BE2C (cell line): Measurements from ENCODE around the gene C1GALT1.
"Not testable (repeated sequence)": the region's sequence is repeated elsewhere in the genome, so short reads cannot be mapped to it uniquely, and the experiment has no call there.

Source experiments
- DNase-seq: peaks from one replicate; pipeline ENCODE4 v3.0.0-alpha.2; 2020
- H3K27me3 ChIP-seq: fragments of 250-450 bp; sonication (Bioruptor Pico); 2 replicates; pipeline ENCODE4 v1.5.1; 2020; ENCODE audit warnings: mild to moderate bottlenecking
- H3K36me3 ChIP-seq: fragments of 250-450 bp; sonication (Bioruptor Pico); 2 replicates; pipeline ENCODE4 v1.5.1; 2020; ENCODE audit warnings: mild to moderate bottlenecking
- H3K4me1 ChIP-seq: fragments of 250-450 bp; sonication (Bioruptor Pico); 2 replicates; pipeline ENCODE4 v1.5.1; 2020
- H3K4me3 ChIP-seq: 2 replicates; pipeline ENCODE4 v1.5.1; 2011; ENCODE audit warnings: low read depth, low read length
- H3K9me3 ChIP-seq: fragments of 250-450 bp; sonication (Bioruptor Pico); 2 replicates; pipeline ENCODE4 v1.5.1; 2020
- TF ChIP-seq, protein P1 (sequence below): IDR thresholded peaks from 2 replicates; pipeline ENCODE4 v1.5.1; 2012; ENCODE audit warnings: mild to moderate bottlenecking, low read depth, low read length

Gene C1GALT1

DNA sequence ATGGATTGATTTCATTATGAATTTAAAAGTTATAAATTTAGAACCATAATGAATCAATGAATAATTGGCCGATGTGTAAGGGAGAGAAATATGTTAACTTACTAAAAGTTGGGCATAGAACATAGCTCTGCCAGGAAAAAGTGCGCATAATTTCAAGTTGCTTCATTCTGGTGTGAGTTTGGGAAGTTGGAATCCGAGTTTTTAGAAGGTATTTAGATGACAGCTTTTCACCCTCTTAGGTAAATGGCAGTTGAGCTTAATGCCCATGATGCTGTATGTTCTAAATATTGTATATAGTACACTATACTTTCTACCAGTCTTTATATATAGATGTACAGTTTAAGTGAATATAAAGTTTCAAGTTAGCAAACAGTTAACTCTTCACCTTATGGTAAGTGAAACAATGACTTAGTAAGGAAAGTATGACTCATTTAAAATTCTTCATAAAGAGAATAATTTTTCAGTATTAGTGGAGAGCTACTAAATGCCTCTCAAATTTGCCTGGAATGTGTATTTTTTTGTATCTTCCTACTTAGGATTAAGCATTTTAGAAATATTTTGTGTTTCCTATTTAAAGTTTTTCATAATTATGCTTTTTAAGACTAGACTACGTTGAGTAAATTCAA lies 1.6 kb downstream of the C1GALT1 start:
- DNase-seq: no peak
- Histone ChIP-seq H3K4me1 (peaks cover 5% of the 10 kb centered on the region; the same call in 1 of the 2 replicates), H3K9me3 (no peaks in the 10 kb centered on the region)

GRCh38 chr7:7185371-7185989 lies 3.1 kb downstream of the C1GALT1 start:
- H3K36me3 ChIP-seq: no peaks in the 10 kb centered on the region
- peaks cover 5% of the 10 kb centered on the region; the same call in 1 of the 2 replicates for H3K4me1 ChIP-seq
- no peaks in the 10 kb centered on the region for H3K27me3 ChIP-seq
- no peak for DNase-seq
- TF ChIP-seq, protein P1, sequence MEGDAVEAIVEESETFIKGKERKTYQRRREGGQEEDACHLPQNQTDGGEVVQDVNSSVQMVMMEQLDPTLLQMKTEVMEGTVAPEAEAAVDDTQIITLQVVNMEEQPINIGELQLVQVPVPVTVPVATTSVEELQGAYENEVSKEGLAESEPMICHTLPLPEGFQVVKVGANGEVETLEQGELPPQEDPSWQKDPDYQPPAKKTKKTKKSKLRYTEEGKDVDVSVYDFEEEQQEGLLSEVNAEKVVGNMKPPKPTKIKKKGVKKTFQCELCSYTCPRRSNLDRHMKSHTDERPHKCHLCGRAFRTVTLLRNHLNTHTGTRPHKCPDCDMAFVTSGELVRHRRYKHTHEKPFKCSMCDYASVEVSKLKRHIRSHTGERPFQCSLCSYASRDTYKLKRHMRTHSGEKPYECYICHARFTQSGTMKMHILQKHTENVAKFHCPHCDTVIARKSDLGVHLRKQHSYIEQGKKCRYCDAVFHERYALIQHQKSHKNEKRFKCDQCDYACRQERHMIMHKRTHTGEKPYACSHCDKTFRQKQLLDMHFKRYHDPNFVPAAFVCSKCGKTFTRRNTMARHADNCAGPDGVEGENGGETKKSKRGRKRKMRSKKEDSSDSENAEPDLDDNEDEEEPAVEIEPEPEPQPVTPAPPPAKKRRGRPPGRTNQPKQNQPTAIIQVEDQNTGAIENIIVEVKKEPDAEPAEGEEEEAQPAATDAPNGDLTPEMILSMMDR: no peak
- no peaks in the 10 kb centered on the region for H3K9me3 ChIP-seq
- H3K4me3 ChIP-seq: no peak overlapping the region

More for the DNA sequence above, 1.6 kb downstream of the C1GALT1 start:
- peak overlapping the region; percentile 86; the same call in 1 of the 2 replicates for H3K4me3 ChIP-seq
- H3K36me3 ChIP-seq: no peaks in the 10 kb centered on the region
- H3K27me3 ChIP-seq: no peaks in the 10 kb centered on the region
- TF ChIP-seq, protein P1: no peak

DNA sequence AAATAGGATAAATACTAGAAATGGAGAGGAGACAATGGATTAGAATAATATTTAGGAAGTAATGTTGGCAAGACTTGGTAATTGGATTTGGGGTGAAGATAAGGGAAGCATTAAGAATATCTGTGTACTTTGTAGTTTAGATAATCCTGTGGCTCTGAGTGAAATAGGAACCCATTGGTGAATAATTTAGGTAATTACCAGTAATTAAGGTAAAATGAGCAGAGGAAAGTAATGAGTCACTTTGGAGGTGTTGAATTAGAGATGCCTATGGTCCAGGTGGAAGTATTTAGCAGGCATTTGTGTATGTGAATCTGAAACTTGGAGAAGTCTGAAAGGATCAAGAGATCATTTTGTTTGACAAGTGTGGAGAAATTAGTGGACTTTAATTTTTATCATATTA lies 5.7 kb downstream of the C1GALT1 start:
- H3K36me3 ChIP-seq: no peaks in the 10 kb centered on the region
- no peaks in the 10 kb centered on the region for H3K27me3 ChIP-seq
- 0 out of 2 replicates have a peak, but pooled peaks cover 2% of the 10 kb centered on the region for H3K9me3 ChIP-seq
- no peak overlapping the region for H3K4me3 ChIP-seq
- no peak for DNase-seq
- TF ChIP-seq, protein P1: no peak
- H3K4me1 ChIP-seq: peaks cover 5% of the 10 kb centered on the region; the same call in 1 of the 2 replicates

- Histone ChIP-seq H3K4me3 (no peak overlapping the region), H3K36me3 (no peaks in the 10 kb centered on the region), H3K4me1 (peaks cover 5% of the 10 kb centered on the region; the same call in 1 of the 2 replicates), H3K27me3 (no peaks in the 10 kb centered on the region), H3K9me3 (0 out of 2 replicates have a peak, but pooled peaks cover 2% of the 10 kb centered on the region)
- TF ChIP-seq, protein P1: no peak
- DNase-seq: no peak
Observed at GRCh38 chr7:7188742-7189141, 6.4 kb downstream of the C1GALT1 start.

DNA sequence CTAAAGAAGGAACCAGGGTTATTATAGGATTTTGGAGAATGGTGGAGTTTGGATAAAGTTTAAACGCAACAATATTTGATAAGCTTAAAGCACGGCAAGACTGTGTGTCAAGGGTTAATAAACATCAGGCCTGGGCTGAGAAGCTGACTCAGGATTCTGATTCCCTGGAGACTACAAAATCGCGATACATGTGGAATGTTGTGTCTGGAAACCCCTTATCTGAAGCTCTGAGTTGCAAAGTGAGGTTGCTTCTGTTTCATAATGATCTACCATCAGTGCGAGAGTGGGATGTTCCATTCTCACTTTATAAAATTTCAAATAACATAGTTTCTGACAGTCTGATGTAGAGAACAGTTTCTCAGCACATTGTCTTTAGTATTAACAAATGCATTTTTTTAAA lies 7.8 kb downstream of the C1GALT1 start:
- peak; percentile 34 for DNase-seq
- TF ChIP-seq, protein P1: no peak
- no peak overlapping the region for H3K4me3 ChIP-seq

GRCh38 chr7:7191137-7191536 lies 8.8 kb downstream of the C1GALT1 start:
- Histone ChIP-seq H3K9me3 (0 out of 2 replicates have a peak, but pooled peaks cover 2% of the 10 kb centered on the region), H3K4me3 (no peak overlapping the region), H3K36me3 (no peaks in the 10 kb centered on the region), H3K27me3 (no peaks in the 10 kb centered on the region), H3K4me1 (peaks cover 5% of the 10 kb centered on the region; the same call in 1 of the 2 replicates)
- DNase-seq: no peak
- TF ChIP-seq, protein P1: no peak

More for the DNA sequence above, 7.8 kb downstream of the C1GALT1 start:
- Histone ChIP-seq H3K9me3 (0 out of 2 replicates have a peak, but pooled peaks cover 2% of the 10 kb centered on the region), H3K36me3 (no peaks in the 10 kb centered on the region), H3K4me1 (peaks cover 5% of the 10 kb centered on the region; the same call in 1 of the 2 replicates), H3K27me3 (no peaks in the 10 kb centered on the region)

DNA sequence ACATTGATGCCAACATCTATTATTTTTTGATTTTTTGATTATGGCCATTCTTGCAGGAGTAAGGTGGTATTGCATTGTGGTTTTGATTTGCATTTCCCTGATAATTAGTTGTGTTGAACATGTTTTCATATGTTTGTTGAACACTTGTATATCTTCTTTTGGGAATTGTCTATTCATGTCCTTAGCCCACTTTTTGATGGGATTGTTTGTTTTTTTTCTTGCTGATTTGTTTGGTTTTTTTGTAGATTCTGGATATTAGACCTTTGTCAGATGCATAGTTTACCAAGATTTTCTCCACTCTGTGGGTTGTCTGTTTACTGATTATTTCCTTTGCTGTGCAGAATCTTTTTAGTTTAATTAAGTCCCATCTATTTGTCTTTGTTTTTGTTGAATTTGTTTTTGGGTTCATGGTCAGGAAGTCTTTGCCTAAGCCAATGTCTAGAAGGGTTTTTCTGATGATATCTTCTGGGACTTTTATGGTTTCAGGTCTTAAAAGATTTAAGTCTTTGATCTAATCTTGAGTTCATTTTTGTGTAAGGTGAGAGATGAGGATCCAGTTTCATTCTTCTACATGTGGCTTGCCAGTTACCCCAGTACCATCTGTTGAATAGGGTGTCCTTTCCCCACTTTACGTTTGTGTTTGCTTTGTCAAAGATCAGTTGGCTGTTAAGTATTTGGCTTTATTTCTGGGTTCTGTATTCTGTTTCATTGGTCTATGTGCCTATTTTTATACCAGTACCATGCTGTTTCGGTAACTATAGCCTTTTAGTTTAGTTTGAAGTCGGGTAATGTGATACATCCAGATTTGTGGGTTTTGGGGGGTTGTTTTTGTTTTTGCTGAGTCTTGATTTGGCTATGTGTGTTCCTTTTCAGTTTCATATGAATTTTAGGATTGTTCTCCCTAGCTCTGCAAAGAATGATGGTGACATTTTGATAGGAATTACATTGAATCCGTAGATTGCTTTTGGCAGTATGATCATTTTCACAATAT lies 10.7 kb downstream of the C1GALT1 start:
- not testable (repeated sequence) for H3K4me3 ChIP-seq, H3K36me3 ChIP-seq, H3K4me1 ChIP-seq, DNase-seq, H3K9me3 ChIP-seq, H3K27me3 ChIP-seq

DNA sequence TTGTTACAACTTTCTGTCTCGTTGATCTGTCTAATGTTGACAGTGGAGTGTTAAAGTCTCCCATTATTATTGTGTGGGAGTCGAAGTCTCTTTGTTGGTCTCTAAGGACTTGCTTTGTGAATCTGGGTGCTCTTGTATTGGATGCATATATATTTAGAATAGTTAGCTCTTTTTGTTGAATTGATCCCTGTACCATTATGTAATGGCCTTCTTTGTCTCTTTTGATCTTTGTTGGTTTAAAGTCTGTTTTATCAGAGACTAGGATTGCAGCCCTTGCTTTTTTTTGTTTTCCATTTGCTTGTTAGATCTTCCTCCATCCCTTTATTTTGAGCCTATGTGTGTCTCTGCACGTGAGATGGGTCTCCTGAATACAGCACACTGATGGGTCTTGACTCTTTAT lies 17.2 kb downstream of the C1GALT1 start:
- not testable (repeated sequence) for H3K36me3 ChIP-seq, H3K27me3 ChIP-seq, H3K4me3 ChIP-seq, H3K4me1 ChIP-seq, DNase-seq, H3K9me3 ChIP-seq
